Mesendoderm (in vitro differentiated cells): ENCODE results near the gene PAM.

Experiments
- DNase-seq: peaks from one replicate; pipeline ENCODE4 v3.0.0; 2013
- H2AK5ac ChIP-seq: 2 replicates; pipeline ENCODE4 v1.6.1; 2013; ENCODE audit warnings: low read length, inconsistent platforms
- H2BK120ac ChIP-seq: 2 replicates; pipeline ENCODE4 v1.6.1; 2013; ENCODE audit warnings: low read depth, mild to moderate bottlenecking, low read length, moderate library complexity, mixed read lengths
- H2BK15ac ChIP-seq: replicated peaks from 2 replicates; pipeline ENCODE4 v1.6.1; 2013; ENCODE audit warnings: low read depth, mild to moderate bottlenecking, moderate library complexity
- H2BK5ac ChIP-seq: 2 replicates; pipeline ENCODE4 v1.6.1; 2013; ENCODE audit warnings: low read length, inconsistent platforms
- H3K18ac ChIP-seq: 2 replicates; pipeline ENCODE4 v1.6.1; 2013; ENCODE audit warnings: mild to moderate bottlenecking, low read length, mixed read lengths
- H3K23ac ChIP-seq: one replicate; pipeline ENCODE4 v1.6.1; 2013; ENCODE audit warnings: low read length
- H3K27ac ChIP-seq: 2 replicates; pipeline ENCODE4 v1.5.1; 2013; ENCODE audit warnings: low read depth, mild to moderate bottlenecking, inconsistent platforms, low read length, moderate library complexity
- H3K27me3 ChIP-seq: 2 replicates; pipeline ENCODE4 v1.6.1; 2013; ENCODE audit warnings: low read length, control low read depth, mild to moderate bottlenecking, inconsistent platforms; ENCODE audit not compliant: insufficient read depth, poor library complexity
- H3K36me3 ChIP-seq: 2 replicates; pipeline ENCODE4 v1.6.1; 2013; ENCODE audit warnings: low read length, inconsistent platforms; ENCODE audit not compliant: control insufficient read depth, insufficient read depth
- H3K4ac ChIP-seq: one replicate; pipeline ENCODE4 v1.6.1; 2013; ENCODE audit warnings: low read depth, mild to moderate bottlenecking, low read length, moderate library complexity
- H3K4me1 ChIP-seq: 2 replicates; pipeline ENCODE4 v1.6.1; 2013; ENCODE audit warnings: low read depth, low read length, inconsistent platforms; ENCODE audit not compliant: control insufficient read depth
- H3K4me2 ChIP-seq: 2 replicates; pipeline ENCODE4 v1.6.1; 2013; ENCODE audit warnings: low read length
- H3K4me3 ChIP-seq: 2 replicates; pipeline ENCODE4 v1.5.1; 2013; ENCODE audit warnings: mild to moderate bottlenecking, low read length
- H3K56ac ChIP-seq: one replicate; pipeline ENCODE4 v1.6.1; 2013; ENCODE audit warnings: low read length
- H3K79me1 ChIP-seq: 2 replicates; pipeline ENCODE4 v1.6.1; 2013; ENCODE audit warnings: low read length, inconsistent platforms
- H3K79me2 ChIP-seq: 2 replicates; pipeline ENCODE4 v1.6.1; 2013; ENCODE audit warnings: mild to moderate bottlenecking, low read length; ENCODE audit not compliant: control insufficient read depth, insufficient read depth
- H3K9ac ChIP-seq: 2 replicates; pipeline ENCODE4 v1.6.1; 2013; ENCODE audit warnings: low read length, inconsistent platforms
- H4K5ac ChIP-seq: one replicate; pipeline ENCODE4 v1.6.1; 2013; ENCODE audit warnings: low read length
- H4K8ac ChIP-seq: one replicate; pipeline ENCODE4 v1.6.1; 2013; ENCODE audit warnings: low read depth, mild to moderate bottlenecking, control low read depth, low read length, moderate library complexity
- WGBS: extraction: QIAGEN DNeasy Blood & Tissue Kit; methylation state at CpG from one replicate; pipeline ENCODE4 v1.1.7; 2013; ENCODE audit warnings: low lambda C conversion rate, missing lambda C conversion rate; ENCODE audit not compliant: insufficient coverage; ENCODE audit errors: extremely low coverage; 5-methylcytosine and 5-hydroxymethylcytosine counted together

The PAM gene

DNA sequence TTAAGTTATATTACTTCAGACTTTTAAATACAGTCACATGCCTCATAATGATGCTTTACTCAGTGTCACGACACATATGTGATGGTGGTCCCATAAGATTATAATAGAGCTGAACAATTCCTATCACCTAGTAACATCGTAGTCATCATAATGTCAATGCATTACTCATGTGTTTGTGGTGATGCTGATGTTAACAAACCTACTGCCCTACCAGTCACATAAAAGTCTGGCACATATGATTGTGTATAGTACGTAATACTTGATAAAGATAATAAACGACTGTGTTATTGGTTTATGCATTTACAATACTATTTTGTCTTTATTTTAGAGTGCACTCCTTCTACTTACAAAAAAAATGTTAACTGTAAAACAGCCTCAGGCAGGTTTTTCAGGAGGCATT, 103.7 kb downstream of the PAM start:
- Histone ChIP-seq H3K27me3 (no peaks in the 10 kb centered on the region), H3K79me2 (no peaks in the 10 kb centered on the region), H3K18ac (no peak overlapping the region), H2AK5ac (no peak overlapping the region), H3K27ac (no peak overlapping the region), H3K23ac (no peak overlapping the region), H2BK15ac (no peak overlapping the region), H3K56ac (no peak overlapping the region), H2BK120ac (no peak overlapping the region), H3K36me3 (no peaks in the 10 kb centered on the region), H4K5ac (no peak overlapping the region), H3K4ac (no peak overlapping the region), H2BK5ac (no peak overlapping the region), H3K4me2 (no peak overlapping the region), H3K9ac (no peak overlapping the region), H3K4me3 (no peak overlapping the region), H4K8ac (no peak overlapping the region), H3K79me1 (no peaks in the 10 kb centered on the region), H3K4me1 (no peaks in the 10 kb centered on the region)
- no peak for DNase-seq
- no CpG with 5 or more reads among the region's 4 CpGs for WGBS

DNA sequence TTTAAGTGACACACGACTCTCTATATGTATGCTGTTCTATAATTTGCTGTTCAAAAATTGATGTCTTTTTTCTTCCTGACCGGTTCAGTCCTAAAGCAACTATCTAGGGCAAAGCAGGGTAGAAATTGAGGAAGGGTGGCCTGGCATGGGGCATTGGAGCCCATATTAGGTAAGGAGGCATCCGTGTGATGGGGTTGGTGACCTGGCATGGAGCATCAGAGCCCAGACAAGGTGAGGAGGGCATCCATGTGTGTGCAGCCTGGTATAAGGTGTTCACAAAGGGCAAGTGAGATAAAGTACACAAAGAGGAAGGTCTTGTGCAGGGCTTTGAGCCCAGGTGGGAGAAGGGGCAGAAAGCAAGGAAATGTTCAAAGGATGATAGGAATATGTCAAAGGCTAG, 104.9 kb downstream of the PAM start:
- Histone ChIP-seq H3K27me3 (no peaks in the 10 kb centered on the region), H3K4me1 (peaks cover 2% of the 10 kb centered on the region), H2AK5ac (no peak overlapping the region), H3K4me3 (no peak overlapping the region), H2BK15ac (no peak overlapping the region), H3K4ac (no peak overlapping the region), H4K8ac (no peak overlapping the region), H3K9ac (no peak overlapping the region), H3K4me2 (no peak overlapping the region), H3K79me2 (no peaks in the 10 kb centered on the region), H3K56ac (no peak overlapping the region), H4K5ac (no peak overlapping the region), H3K36me3 (no peaks in the 10 kb centered on the region), H3K27ac (no peak overlapping the region), H3K18ac (no peak overlapping the region), H3K23ac (no peak overlapping the region), H2BK120ac (no peak overlapping the region), H3K79me1 (no peaks in the 10 kb centered on the region), H2BK5ac (no peak overlapping the region)
- no CpG with 5 or more reads among the region's 3 CpGs for WGBS
- no peak for DNase-seq

DNA sequence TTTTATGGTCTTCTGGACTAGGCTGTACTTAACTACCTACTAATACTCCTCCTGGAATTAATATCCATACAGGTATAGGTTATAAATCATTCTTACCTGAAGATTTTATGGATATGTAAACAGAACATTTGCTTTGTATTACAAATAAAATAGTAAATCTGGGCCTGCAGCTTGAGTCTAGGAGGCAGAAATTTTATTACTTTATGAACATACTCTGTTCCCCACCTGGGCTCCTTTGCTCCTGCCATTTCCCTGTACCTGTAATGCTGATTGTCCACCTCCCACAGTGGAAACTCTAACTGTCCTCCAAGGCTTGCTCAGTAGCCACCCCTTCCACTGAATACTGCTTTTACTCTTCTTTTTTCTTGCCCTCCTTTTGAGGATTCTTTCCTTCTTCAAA, 108.0 kb downstream of the PAM start:
- no peak overlapping the region for H2BK120ac ChIP-seq
- H3K27me3 ChIP-seq = no peaks in the 10 kb centered on the region
- no peak overlapping the region for H3K4ac ChIP-seq
- no peak overlapping the region for H3K23ac ChIP-seq
- no peaks in the 10 kb centered on the region for H3K79me2 ChIP-seq
- H3K4me1 ChIP-seq = peaks cover 5% of the 10 kb centered on the region
- no peak overlapping the region for H3K4me2 ChIP-seq
- no peak overlapping the region for H4K5ac ChIP-seq
- H3K27ac ChIP-seq = no peak overlapping the region
- no peak overlapping the region for H4K8ac ChIP-seq
- H3K79me1 ChIP-seq = no peaks in the 10 kb centered on the region
- H3K56ac ChIP-seq = no peak overlapping the region
- no peak overlapping the region for H3K9ac ChIP-seq
- H2BK5ac ChIP-seq = no peak overlapping the region
- H2BK15ac ChIP-seq = peak overlapping the region; percentile 74
- H3K36me3 ChIP-seq = no peaks in the 10 kb centered on the region
- no peak overlapping the region for H3K18ac ChIP-seq
- H2AK5ac ChIP-seq = no peak overlapping the region
- H3K4me3 ChIP-seq = no peak overlapping the region
- no peak for DNase-seq

DNA sequence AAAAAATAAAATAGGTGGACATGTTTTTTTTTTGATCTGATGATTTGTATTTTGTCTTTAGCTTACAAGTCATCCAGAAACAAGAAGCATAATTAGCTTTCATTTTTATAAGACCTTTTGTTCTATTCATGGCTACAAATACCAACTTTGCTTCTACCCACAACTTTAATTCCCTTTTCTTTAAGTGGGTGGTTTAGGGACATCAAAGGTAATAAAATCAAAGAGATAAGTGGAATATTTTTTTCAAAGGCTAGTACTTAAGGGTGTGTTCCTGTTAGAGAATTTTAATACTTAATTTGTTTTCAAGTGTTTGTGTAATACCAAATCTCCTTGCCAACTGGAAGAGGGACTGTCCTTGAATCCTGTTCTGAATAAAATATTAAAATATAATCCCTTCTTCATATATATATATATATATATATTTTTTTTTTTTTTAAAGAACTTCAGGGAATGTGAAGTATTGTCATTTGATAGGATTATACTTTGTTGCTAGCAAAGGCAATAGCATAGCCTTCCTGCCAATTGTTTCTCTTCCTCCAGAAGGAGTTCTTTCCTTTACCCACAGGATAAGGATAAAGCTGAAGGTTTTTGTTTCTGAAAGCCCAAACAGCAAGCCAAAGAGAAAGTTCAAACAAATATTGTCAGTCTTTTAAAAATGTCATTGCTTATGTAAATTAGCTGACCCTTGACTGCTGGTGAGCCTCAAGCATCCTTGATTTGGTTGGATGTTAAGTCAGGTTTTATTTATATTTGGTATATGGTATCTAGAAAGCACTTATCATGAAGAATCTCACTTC, 108.9 kb downstream of the PAM start:
- Histone ChIP-seq H4K5ac (no peak overlapping the region), H2BK120ac (no peak overlapping the region), H2AK5ac (no peak overlapping the region), H2BK15ac (no peak overlapping the region), H3K27me3 (no peaks in the 10 kb centered on the region), H3K4me1 (peaks cover 5% of the 10 kb centered on the region), H3K9ac (no peak overlapping the region), H3K18ac (no peak overlapping the region), H4K8ac (no peak overlapping the region), H3K79me1 (no peaks in the 10 kb centered on the region), H3K4me3 (no peak overlapping the region), H3K36me3 (no peaks in the 10 kb centered on the region), H2BK5ac (no peak overlapping the region), H3K4me2 (no peak overlapping the region), H3K27ac (no peak overlapping the region), H3K23ac (no peak overlapping the region), H3K4ac (no peak overlapping the region), H3K79me2 (no peaks in the 10 kb centered on the region), H3K56ac (no peak overlapping the region)
- DNase-seq = peak; percentile 9

DNA sequence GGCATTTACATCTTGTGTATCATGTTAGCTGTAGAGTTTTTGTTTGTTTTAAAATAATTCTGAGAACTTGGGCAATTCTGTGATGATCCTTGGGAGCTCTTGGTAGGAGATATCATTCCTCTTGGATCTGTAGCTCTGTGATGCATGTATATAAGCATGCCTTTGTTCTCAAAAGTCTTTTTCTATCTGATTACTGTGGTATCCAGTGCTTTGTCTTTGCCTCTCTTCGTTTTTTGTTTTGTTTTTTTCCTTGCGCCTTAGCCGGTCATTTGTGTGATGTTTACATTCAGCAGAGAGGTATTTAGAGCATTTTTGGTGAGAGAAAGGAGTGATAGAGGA, 110.0 kb downstream of the PAM start:
- Histone ChIP-seq H3K4me1 (peaks cover 5% of the 10 kb centered on the region), H3K23ac (no peak overlapping the region), H3K4ac (no peak overlapping the region), H3K27ac (peak overlapping the region; percentile 29), H4K5ac (no peak overlapping the region), H3K56ac (peak overlapping the region; percentile 88), H3K4me2 (peak overlapping the region; percentile 79), H3K79me2 (no peaks in the 10 kb centered on the region), H3K36me3 (no peaks in the 10 kb centered on the region), H2BK5ac (no peak overlapping the region), H2AK5ac (no peak overlapping the region), H3K79me1 (no peaks in the 10 kb centered on the region), H2BK15ac (no peak overlapping the region), H3K9ac (peak overlapping the region; percentile 73), H4K8ac (peak overlapping the region; percentile 56), H3K4me3 (peak overlapping the region; percentile 43), H3K18ac (no peak overlapping the region), H3K27me3 (no peaks in the 10 kb centered on the region), H2BK120ac (no peak overlapping the region)
- WGBS = no CpG with 5 or more reads among the region's 3 CpGs
- no peak for DNase-seq
